Ascending aorta (tissue), 2 donors: ENCODE measurements around the gene MSL3. TPM values are rescaled to one million over a fixed set of nuclear protein-coding genes. Genes with fewer than 3 reads are reported as not detected.

ENCODE experiments used
- DNase-seq, 2 donors: peaks; one replicate each; pipeline ENCODE4 v3.0.0-alpha.2; 2019; ENCODE audit warnings: low spot score in 2 of 2
- H3K27ac ChIP-seq, 2 donors: fragments of 200-600 bp; sonication (generic); one replicate each; pipeline ENCODE4 v1.5.1; 2016 to 2017; ENCODE audit warnings: mild to moderate bottlenecking in 1 of 2
- H3K27me3 ChIP-seq: fragments of 200-600 bp; sonication (generic); one replicate; pipeline ENCODE4 v1.5.1; 2017
- H3K36me3 ChIP-seq, 2 donors: fragments of 200-600 bp; sonication (generic); one replicate each; pipeline ENCODE4 v1.5.1; 2016
- H3K4me1 ChIP-seq, 2 donors: fragments of 200-600 bp; sonication (generic); one replicate each; pipeline ENCODE4 v1.5.1; 2016 to 2017; ENCODE audit warnings: mild to moderate bottlenecking in 1 of 2
- H3K4me3 ChIP-seq, 2 donors: fragments of 200-600 bp; sonication (generic); one replicate each; pipeline ENCODE4 v1.5.1; 2016 to 2017; ENCODE audit warnings: mild to moderate bottlenecking in 1 of 2
- H3K9me3 ChIP-seq, 2 donors: fragments of 200-600 bp; sonication (generic); one replicate each; pipeline ENCODE4 v1.5.1; 2016
- CTCF ChIP-seq, 3 experiments: fragments of 200-600 bp in 2 of 3; fragments of 450-650 bp in 1 of 3; sonication (generic) in 2 of 3; IDR thresholded peaks; one replicate each; pipeline ENCODE4 v1.5.1; 2016 to 2019; ENCODE audit warnings: antibody characterized with exemption in 3 of 3, mild to moderate bottlenecking in 1 of 3, moderate library complexity in 1 of 3
- intact Hi-C: fragments of 100-400 bp; cut with DNase I; formaldehyde crosslinking; loops from one replicate; pipeline ENCODE4 v1.15.1; 2023
- total RNA-seq: library from RNA; depleted of rRNA; stranded (reverse); fragments of >200 nt; gene quantifications from one replicate; pipeline ENCODE4 v1.1.0, GENCODE V29; 2016

Gene MSL3
- total RNA-seq, 1 donor from 2014 or later, result 28.5 TPM

DNA sequence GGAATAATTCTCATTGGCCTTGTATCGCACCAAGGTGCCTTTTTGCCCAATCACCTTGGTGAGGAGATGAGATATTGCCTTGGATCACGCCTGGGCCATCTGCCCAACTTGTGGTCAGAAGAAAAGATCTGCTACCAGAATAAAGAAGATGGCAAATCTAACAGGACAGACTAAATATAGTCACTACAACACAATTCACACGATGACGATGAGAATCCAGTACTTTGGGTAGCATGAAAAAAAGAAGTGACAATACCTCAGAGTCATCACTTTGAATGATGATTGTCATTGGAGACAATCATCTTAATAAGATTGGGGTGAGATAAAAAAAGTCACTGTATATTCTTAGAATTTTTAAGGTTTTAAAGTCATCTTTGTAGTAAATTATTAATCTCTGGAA lies 7.3 kb upstream of the MSL3 start:
- Histone ChIP-seq H3K27ac (no peak overlapping the region), H3K27me3 (no peaks in the 10 kb centered on the region), H3K4me3 (no peak overlapping the region), H3K9me3 (no peaks in the 10 kb centered on the region), H3K36me3 (no peaks in the 10 kb centered on the region), H3K4me1 (no peaks in the 10 kb centered on the region)
- intact Hi-C loops, result loop anchor here (10.0 kb wide), 2 partner anchors 366 to 1566 kb away; no protein-coding TSS in a partner anchor
- DNase-seq, result no peak
- TF ChIP-seq CTCF (IDR thresholded peaks at IDR 0.05), result no peak

DNA sequence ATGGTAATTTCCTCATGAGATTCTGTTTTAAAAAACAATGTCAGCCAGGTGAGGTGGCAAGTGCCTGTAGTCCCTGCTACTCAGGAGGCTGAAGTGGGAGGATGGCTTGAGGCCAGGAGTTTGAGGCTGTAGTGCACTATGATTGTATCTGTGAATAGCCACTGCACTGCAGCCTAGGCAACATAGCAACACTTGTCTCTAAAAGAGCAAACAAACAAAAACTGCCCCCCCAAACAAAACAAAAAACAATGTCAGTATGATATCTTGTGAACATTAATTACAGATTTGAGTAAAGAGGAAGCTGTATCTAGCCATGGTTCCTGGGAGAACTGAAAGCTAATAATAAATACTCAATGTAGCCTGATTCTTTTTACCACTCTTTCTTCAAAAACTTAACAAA lies 6.8 kb upstream of the MSL3 start:
- no peaks in the 10 kb centered on the region for H3K4me1 ChIP-seq
- no peaks in the 10 kb centered on the region for H3K36me3 ChIP-seq
- intact Hi-C loops, result loop anchor here (10.0 kb wide), 2 partner anchors 366 to 1566 kb away; no protein-coding TSS in a partner anchor

GRCh38 chrX:11753668-11754067 lies 4.4 kb upstream of the MSL3 start:
- no peak for TF ChIP-seq CTCF (IDR thresholded peaks at IDR 0.05)
- H3K4me3 ChIP-seq, result no peak overlapping the region
- H3K4me1 ChIP-seq, result no peaks in the 10 kb centered on the region
- no peaks in the 10 kb centered on the region for H3K9me3 ChIP-seq
- intact Hi-C loops, result loop anchor here (10.0 kb wide), 2 partner anchors 369 to 1569 kb away; no protein-coding TSS in a partner anchor
- H3K27ac ChIP-seq, result no peak overlapping the region
- H3K36me3 ChIP-seq, result no peaks in the 10 kb centered on the region
- no peaks in the 10 kb centered on the region for H3K27me3 ChIP-seq
- no peak for DNase-seq

More for the DNA sequence above, 6.8 kb upstream of the MSL3 start:
- no peaks in the 10 kb centered on the region for H3K9me3 ChIP-seq
- TF ChIP-seq CTCF (IDR thresholded peaks at IDR 0.05), result no peak
- H3K27ac ChIP-seq, result no peak overlapping the region
- no peaks in the 10 kb centered on the region for H3K27me3 ChIP-seq
- DNase-seq, result no peak
- no peak overlapping the region for H3K4me3 ChIP-seq

- Histone ChIP-seq H3K36me3 (no peaks in the 10 kb centered on the region), H3K4me3 (no peak overlapping the region), H3K27ac (no peak overlapping the region), H3K9me3 (no peaks in the 10 kb centered on the region), H3K27me3 (no peaks in the 10 kb centered on the region), H3K4me1 (no peaks in the 10 kb centered on the region)
- no peak for TF ChIP-seq CTCF (IDR thresholded peaks at IDR 0.05)
- intact Hi-C loops, result loop anchor here (5.0 to 10.0 kb wide), 3 partner anchors 223 to 1570 kb away; no protein-coding TSS in a partner anchor
- no peak for DNase-seq
Observed at GRCh38 chrX:11754958-11755645, 2.9 kb upstream of the MSL3 start.

GRCh38 chrX:11755724-11756123 lies 2.3 kb upstream of the MSL3 start:
- H3K27me3 ChIP-seq, result no peaks in the 10 kb centered on the region
- no peaks in the 10 kb centered on the region for H3K9me3 ChIP-seq
- no peak overlapping the region for H3K27ac ChIP-seq
- no peak overlapping the region for H3K4me3 ChIP-seq
- intact Hi-C loops, result loop anchor here (5.0 to 10.0 kb wide), 3 partner anchors 223 to 1571 kb away; no protein-coding TSS in a partner anchor
- no peak for TF ChIP-seq CTCF (IDR thresholded peaks at IDR 0.05)
- H3K36me3 ChIP-seq, result no peaks in the 10 kb centered on the region
- H3K4me1 ChIP-seq, result no peaks in the 10 kb centered on the region
- no peak for DNase-seq
